Stimulated activated CD4-positive, alpha-beta T cell treated with anti-CD3 and anti-CD28 coated beads, TNF-alpha, amount 100 ng/mL, for 1 hour (primary cell): ENCODE measurements around the gene RUNX1.

ENCODE experiments used
- DNase-seq, 3 donors: peaks; one replicate each; pipeline ENCODE4 v3.0.0-alpha.2; 2020; ENCODE audit warnings: low read depth in 3 of 3, low spot score in 1 of 3

The RUNX1 gene

GRCh38 chr21:35017256-35017655 lies 31.8 kb downstream of the RUNX1 start:
- DNase-seq = no peak

GRCh38 chr21:35016517-35017188 lies 32.4 kb downstream of the RUNX1 start:
- no peak for DNase-seq

GRCh38 chr21:35016071-35016470 lies 33.0 kb downstream of the RUNX1 start:
- no peak for DNase-seq

GRCh38 chr21:35015435-35016024 lies 33.6 kb downstream of the RUNX1 start:
- no peak for DNase-seq

- no peak for DNase-seq
Observed at GRCh38 chr21:35014302-35015041, 34.6 kb downstream of the RUNX1 start.

GRCh38 chr21:35011681-35012080 lies 37.4 kb downstream of the RUNX1 start:
- no peak for DNase-seq

- DNase-seq = no peak
Observed at GRCh38 chr21:35010447-35010846, 38.7 kb downstream of the RUNX1 start.

GRCh38 chr21:35007348-35007747 lies 41.8 kb downstream of the RUNX1 start:
- no peak for DNase-seq

- DNase-seq = no peak
Observed at GRCh38 chr21:35006771-35007170, 42.3 kb downstream of the RUNX1 start.

GRCh38 chr21:35006248-35006647 lies 42.9 kb downstream of the RUNX1 start:
- DNase-seq = no peak

GRCh38 chr21:35005560-35006224 lies 43.4 kb downstream of the RUNX1 start:
- DNase-seq = no peak

GRCh38 chr21:35005077-35005476 lies 44.0 kb downstream of the RUNX1 start:
- no peak for DNase-seq

GRCh38 chr21:35004314-35004713 lies 44.8 kb downstream of the RUNX1 start:
- no peak for DNase-seq

GRCh38 chr21:35002879-35003722 lies 46.0 kb downstream of the RUNX1 start:
- DNase-seq = no peak

GRCh38 chr21:34999397-34999941 lies 49.6 kb downstream of the RUNX1 start:
- DNase-seq = no peak

- DNase-seq = no peak
Observed at GRCh38 chr21:34998176-34998575, 50.9 kb downstream of the RUNX1 start.

GRCh38 chr21:34997294-34997693 lies 51.8 kb downstream of the RUNX1 start:
- no peak for DNase-seq

- no peak for DNase-seq
Observed at GRCh38 chr21:34996304-34997101, 52.6 kb downstream of the RUNX1 start.

- no peak for DNase-seq
Observed at GRCh38 chr21:34995979-34996303, 53.2 kb downstream of the RUNX1 start.
